ENCODE results near the gene CDH26.

CDH26 gene

DNA sequence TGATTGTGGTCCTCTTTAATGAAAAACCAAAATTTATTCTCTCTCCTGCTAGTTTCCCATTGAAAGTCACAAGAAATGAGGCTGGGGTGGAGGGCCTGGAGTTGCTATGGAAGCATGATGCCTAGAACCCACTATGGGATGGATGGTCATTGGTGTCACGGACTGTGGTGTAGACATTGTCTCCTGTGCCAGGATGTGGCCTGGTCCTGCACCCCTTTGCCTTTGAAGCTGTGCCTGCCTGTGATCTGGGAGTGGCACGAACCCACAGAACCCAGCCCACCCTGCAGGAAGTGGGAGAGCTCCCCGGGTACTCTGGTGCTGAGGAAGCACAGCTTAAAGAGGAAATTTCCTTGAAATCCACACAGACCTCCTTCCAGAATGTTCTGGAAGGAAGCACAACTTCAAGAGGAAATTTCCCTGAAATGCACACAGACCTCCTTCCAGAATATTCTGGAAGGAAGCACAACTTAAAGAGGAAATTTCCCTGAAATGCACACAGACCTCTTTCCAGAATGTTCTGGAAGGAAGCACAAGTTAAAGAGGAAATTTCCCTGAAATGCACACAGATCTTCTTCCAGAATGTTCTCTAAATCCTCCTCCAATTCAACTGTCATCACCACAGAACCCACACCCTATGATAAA lies 105.6 kb downstream of the CDH26 start:
- DNase-seq (ENCODE audit: low read depth), result no peak

All from CMK (cell line).